Activated CD4-positive, alpha-beta T cell treated with anti-CD3 and anti-CD28 coated beads, Interleukin-2, amount 50 U/mL, for 1 hour (primary cell): ENCODE results near the gene PRICKLE4.

Source experiments
- DNase-seq: peaks from one replicate; pipeline ENCODE4 v3.0.0-alpha.2; 2020

Gene PRICKLE4, protein sequence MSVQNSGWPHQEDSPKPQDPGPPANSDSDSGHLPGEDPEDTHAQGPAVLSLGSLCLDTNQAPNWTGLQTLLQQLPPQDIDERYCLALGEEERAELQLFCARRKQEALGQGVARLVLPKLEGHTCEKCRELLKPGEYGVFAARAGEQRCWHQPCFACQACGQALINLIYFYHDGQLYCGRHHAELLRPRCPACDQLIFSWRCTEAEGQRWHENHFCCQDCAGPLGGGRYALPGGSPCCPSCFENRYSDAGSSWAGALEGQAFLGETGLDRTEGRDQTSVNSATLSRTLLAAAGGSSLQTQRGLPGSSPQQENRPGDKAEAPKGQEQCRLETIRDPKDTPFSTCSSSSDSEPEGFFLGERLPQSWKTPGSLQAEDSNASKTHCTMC

DNA sequence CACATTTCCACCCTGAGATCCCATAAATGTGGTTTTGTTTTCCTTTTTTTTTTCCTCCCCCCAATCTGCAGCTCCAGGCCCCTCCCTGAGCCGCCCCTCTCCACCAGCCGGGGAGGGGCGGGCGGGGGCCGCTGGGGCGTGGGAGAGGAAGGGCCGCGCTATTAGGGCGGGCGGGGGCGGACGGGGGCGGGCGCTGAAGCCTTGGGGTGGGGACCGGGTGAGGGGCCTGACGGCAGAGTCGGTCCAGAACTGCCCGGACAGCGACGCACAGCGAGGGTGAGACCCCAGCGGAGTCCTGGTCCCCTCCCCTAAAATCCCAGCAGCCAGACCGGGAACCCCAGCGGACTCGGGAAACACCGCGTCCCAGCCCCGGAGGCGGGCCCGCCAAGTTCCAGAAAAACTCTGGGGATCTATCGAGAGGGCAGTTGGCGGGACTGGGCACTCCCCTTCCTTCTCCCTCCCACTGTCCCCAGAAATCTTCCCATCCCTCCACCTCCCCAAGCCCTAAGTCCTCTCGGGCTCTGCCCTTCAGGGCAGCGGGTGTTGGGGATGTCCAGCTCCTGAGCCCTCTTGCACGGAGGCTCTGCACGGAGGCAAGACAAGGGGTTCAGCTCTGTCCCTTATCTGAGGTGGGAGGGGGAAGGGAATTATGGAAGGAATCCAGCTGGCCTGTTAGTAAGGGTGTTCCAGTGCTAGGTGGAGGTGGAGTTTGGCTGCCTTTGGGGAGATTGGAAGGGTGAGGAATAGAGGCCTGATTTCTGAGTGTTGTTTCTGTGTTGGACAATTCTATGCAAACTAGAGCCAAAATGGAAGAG, at the start of gene PRICKLE4:
PRICKLE4 (plus strand) TSS at position 232 of the 815 bp plus-strand sequence. CDS start 2,692 bp downstream, outside the sequence.
- DNase-seq: no peak

DNA sequence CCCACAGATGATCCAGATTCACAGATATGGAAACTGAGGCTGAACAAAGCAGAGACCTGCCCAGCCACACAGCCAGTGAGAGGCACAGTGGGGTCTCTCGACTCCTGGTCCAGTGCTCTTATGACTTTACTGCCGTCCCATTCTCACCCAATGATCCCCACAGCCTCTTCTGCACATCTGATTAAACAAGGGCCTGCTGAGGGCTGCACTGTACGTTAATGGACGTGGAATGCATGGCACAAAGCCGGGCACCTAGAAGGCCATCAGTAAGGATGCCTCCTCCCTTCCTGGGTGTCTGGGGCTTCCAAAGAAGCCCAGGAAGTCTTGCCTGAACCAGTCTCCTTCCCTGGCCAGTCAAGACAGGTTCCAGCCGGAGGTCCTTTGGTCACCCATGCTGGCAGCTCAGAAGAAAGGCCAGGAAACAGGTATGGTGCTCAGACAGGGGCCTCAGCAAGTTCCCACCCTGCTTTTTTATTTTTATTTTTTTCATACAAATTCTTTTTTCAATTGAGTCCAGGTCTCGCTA, 49.0 kb upstream of the PRICKLE4 start:
- no peak for DNase-seq

DNA sequence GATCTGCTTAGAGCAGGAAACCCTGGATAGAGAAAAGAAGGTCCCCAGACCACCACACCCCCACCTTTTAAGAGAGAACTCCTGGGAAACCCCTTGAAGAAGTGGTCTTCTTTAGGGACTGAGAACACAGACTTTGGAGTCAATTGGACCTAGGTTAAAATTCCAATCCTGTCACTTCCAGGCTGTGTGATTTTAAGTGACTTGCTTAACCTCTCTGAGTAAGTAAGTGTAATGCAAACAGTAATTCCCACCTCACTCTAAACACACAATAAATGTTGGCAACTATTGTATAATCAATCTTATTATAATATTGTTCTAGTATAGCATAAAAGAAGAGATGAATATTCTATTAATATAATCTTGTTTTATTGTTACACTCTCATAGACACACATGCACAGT, 48.4 kb upstream of the PRICKLE4 start:
- no peak for DNase-seq

DNA sequence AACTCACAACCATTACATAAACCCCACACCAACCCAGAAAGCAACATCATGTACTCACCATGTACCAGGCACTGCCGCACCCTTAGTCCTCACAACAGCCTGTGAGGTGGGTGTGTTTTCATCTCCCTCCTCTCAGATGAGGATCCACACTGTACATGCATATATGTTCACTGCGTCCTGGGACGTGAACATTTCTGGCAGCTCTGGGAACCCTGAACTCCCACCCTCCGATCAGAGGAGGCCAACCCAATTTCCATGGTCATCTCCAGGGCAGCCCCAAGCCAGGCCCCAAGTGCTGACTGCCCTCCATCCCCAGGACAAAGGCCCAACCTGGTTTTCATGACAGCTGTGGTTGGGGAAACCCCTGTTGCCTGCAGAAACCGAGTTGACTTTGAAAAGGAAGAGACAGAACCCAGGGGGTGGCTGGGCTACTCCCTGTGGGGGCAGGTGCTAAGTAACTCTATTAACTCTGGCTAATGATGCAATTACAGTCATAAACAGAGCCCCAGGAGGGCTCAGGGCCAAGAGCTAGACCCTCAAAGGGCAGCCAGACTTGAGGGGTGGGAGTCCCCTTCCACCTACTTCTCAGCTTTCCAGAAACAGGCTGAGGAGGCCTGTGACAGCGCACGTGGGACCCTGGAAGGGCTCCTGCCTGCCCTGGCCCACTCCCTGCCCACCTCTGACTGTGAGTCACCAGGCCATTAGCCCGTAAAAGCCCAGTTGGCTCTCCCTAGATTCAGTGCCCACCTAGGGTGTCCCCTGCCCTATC, 47.8 kb upstream of the PRICKLE4 start:
- peak; percentile 57 for DNase-seq

DNA sequence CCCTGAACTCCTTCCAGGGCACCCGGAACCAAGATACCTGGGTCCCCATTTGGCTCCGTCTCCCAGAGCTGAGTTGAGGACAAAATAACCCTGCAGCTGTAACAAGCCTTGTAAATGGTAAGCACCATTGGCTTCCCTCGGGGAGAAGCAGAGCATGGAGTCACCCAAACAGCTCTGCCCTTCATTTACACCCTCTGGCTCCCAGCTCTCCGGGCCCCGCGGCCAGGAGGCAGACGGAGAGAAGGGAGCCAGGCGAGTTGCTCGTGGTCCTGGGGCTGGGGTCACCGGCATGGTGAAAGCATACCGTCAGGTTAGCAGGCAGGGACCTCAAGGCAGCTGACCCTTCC, 47.2 kb upstream of the PRICKLE4 start:
- no peak for DNase-seq

DNA sequence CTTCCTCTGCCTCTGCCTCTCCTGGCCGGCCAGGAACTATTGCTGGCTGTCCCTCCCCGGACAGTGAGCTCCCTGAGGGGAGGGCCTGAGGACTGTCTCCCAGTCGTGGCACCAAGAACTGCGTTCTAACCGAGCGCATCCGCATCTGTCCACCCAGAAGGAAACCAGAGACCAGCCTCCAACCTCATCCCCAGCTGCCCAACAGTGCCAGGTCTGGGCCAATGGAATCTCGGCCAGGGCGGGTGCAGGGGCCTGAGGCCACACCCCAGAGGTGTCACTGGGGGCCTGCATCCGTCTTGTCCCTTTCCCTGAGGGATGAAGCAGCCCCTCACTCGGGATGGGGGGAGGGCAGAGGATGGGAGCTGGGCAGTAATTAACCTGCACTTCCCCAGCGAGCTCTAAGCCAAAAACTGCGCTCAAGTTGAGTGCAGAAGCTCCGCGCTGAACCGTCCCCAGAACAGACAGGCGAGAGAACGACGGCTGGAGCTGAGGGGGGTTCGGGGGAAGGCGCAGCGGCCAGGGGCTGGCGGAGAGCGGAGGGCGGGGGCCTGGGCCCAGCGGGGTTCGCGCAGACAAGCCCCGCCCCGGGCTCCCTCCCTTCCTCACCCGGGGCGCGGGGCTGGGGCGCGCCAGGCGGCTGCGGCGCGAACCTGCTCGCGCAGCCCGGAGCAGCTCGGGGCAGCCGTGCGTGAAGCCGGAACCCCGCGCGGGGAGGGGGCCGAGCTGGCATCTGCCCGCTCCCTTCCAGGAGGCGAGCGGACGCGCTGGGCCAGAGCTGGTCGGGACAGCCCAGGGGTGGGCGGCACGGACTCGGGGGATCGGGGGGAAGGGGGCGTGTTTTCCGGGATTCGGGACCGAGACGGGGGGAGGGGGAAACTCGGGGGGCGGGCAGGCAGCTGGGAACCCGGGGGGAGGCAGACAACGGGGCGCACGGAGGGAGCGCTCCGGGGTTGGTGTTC, 46.6 kb upstream of the PRICKLE4 start:
- peak; percentile 67 for DNase-seq

DNA sequence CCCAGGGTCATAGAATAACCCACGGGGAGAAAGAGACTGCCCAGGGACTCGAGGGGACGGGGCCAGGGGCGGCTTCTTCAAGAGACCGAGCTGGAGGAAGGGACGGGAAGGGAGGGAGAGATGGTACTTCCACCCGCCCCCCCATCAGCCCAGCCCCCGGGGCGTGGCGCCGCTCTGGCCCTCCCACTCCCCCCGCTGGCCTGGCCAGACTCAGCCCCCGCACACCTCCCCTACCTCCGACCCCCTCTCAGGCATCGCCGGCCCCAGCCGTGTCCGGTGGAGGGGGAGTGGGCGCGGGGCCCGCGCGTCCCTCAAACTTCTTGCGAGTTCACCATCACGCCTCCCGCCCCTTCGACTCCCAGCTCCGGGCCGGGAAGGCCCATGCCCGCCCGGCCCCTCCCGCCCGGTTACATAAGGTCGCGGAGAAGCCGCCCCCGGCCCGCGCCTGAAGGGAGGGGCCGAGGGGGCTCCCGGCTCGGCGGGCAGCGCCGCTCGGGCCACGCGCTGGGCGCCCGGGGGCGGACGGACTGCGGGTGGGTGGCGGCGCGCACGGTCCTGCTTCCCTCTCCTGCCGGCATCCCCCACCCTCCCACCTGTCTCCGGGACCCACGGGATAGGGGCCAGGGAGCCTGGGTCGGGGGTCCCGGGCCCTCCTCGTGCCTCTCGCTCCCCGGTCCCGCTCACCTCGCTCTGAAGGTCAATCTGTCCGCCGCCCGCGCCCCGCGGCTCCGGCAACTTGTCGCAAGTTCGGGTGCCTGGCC, 45.7 kb upstream of the PRICKLE4 start:
- DNase-seq: peak; percentile 64

DNA sequence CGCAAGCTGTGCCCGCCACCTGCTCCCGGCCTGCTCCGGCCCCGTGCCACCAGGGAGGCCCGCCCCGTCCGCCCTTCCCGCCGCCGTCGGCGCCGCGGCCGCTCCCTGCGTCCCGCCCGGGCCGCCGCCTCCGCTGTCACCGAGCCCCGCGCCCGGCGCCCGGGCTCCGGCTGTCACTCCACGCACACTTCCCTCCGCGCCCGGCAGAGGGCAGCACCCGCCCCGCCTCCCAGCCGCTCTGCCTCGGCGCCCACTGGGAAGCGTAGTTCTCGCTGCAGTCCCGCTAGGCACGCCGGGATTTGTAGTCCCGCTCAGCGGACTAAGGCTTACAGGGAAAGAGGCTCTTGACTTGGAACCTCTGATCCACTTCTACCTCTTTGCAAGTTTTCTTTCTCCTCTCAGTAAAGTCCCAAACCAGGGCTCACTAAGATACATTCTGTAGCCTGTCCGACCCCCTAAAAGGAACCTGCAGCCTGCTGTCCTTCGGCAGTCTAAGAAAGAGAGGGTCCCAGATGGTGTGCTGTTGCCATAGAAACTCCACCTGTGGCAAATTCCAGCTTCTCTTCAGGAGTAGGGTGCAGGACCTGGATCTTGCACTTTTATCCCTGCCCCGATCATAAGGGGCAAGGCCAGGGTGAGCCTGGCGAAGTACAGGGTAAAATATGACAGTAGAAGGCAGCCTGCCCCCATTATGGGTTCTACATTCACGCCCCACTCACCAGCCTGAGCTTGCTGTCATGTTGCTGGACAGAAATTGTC, 45.0 kb upstream of the PRICKLE4 start, which contains the start of gene TFEB:
TFEB (minus strand) TSS at position 182 of the 759 bp plus-strand sequence. CDS start 44,395 bp downstream, outside the sequence.
- DNase-seq: peak; percentile 93

DNA sequence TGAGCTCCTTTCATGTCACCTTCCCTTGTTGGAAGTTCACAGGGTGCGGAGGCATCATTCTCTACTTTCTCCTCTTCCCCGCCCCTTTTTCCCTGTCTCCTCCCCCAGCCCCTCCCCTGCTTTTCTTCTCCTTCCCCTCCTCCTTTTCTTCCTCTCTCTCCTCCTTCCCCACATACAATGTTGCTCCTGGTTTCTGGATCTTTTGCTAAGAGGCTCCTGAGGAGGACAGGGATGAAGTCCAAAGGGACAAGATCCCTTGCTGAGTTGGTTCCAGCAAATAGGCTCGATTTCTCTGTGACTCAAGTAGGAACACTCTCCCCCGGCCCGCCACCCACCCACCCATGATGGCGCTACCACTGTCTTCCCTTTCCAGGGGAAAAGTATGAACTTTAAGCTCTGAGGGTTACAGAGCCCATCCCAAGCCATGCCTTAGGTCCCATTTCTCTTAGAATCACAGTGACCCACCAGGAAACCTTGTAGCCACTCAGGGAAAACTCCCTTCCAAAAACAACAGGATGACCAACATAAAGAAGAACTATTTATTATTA, 44.3 kb upstream of the PRICKLE4 start:
- DNase-seq: no peak

DNA sequence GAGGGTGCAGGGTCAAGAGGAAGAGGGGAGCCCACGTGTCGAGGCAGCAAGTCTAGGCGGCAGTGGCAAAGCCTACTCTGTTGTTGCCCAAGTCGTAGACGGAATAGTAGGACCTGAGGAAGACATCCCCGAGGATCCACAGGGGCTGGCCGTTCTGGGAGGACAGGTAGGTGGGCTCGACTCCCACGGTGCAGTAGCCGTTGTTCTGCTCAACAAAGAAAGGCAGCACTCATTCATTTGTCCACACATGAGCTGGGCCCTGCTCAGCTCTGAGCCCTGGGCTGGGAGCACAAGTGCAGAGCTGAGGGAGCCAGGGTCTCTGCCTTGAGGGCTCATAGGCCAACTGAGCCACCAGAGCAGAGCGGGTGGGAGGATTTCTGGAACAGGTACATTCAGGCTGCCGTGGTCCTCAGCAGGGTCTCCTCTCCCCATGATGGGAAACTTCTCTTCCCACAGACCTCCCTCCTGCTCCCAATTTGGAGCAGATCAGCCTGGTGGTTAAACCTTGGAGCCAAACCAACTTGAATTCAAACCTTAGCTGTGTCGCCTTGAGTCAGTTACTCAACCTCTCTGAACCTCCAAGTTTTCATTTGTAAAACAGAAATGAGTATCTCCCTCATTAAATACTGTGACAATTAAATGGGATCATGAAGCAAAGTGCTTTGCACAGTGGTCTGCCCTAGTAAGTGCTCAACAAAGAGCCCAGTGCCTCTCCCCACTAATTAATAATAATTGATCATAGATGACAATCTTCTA, 43.6 kb upstream of the PRICKLE4 start:
- no peak for DNase-seq

DNA sequence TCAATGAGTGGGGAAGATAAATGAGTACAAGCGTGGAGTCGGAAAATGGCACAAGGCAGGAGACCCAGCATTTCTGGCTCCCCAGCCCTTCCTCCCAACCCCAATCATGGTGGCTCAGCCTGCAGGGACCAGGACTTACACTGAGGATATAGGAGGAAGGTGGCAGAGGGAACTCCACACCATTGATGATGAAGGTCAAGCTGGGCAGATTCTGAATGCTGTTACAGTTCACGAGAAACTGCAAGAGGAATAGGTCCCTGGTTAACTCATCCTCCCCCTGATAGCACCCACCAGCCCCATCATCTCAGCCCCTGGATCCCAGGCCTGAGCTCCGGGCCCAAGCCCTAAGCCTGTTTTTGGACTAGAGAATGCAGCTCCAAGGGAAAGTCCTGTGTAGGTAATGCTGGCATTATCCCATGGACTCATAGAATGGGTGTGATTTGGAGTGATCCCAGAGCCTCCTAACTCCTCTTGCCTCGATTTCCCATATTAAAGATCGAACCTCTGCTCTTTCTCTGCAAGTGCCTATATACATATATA, 42.9 kb upstream of the PRICKLE4 start:
- DNase-seq: no peak

DNA sequence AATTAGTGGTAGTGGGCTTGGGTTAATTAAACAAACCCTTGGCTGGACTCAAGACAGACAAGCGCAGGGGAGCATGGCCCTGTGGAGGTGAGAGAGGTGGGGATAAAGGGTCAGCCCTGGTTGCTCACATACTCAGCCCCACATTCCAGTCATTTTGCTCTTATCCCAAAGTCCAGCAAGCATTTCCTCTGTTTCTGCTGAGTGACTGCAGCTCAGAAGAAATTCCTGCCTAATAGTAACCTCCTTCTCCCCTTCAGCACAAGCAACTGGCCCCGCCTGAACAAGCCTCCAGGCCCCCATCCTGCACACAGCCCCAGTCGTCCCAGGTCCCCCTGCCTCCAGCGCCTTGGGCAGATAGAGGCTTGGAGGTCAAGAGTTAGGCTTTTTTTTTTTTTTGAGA, 41.5 kb upstream of the PRICKLE4 start:
- DNase-seq: no peak

DNA sequence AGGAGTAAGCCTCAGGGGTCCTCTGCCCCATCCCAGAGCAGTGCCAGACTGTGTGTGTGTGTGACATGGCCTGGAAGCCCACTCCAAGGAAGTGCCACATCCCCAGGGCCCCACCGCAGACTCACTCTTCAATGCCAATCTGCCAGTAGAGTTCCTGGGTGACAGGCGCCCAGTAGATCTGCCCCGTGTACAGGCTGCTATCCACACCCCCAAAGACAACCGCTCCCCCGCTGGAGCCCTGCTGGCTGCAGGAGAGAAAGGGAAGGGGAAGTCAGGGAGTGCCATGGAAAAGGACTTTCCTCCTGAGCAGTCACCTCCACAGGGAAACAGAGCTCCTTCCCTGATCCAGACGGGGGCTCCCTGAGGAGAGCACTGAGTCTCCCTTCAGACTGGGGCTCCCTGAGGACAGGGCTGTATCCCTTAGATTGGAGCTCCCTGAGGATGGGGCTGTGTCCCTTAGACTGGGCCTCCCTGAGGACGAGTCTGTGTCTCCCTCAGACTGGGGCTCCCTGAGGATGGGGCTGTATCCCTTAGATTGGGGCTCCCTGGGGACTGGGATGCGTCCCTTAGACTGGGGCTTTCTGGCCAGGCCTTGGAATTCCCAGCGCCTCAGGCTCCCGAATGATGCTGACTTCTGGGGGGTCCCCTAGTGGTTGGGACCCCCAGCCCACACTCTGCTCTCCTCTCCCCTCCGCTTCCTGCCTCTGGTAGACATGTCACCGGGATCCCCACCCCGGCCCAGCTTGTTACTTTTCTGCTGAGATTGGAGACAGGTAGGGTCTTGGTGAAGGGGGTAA, 40.0 kb upstream of the PRICKLE4 start:
- DNase-seq: no peak

DNA sequence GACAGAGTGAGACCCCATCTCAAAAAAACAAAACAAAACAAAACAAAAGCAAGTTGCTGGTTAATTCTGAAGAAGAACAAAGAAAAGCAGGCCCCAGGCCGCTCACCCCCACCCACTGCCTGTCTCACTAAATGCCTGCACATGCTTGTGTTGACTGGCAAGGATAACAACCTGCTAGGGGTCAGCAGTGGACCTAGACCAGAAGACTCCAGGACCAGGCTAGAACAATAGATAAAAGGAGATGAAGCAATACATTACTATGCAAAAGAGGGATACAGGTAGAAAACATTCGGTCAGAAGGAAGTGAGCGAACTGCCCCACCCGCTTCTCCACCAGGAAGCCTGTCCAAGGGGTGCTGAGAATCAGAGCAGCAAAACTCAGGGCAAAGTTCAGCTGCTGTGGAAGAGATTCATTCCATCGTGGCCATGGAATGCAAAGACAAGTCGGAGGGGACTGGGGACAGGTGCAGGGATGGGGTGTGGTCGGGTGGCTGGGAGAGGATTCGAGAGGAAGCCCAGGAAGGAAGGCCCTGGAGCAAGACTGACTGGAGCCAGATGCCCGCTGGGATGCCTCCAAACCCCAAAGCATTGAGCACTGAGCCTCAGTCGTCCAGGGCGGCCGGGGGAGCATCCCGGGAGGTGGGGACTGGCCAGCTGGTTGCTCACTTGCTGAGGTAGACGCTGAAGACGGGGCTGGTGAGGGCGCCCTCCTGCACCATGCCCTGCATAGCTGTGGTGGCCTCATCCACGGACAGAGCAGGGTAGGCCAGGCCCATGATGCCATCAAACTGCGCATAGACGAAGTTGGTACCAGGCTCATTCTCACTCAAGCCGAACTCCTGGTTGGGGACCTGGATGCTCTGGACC, 38.7 kb upstream of the PRICKLE4 start:
- no peak for DNase-seq

DNA sequence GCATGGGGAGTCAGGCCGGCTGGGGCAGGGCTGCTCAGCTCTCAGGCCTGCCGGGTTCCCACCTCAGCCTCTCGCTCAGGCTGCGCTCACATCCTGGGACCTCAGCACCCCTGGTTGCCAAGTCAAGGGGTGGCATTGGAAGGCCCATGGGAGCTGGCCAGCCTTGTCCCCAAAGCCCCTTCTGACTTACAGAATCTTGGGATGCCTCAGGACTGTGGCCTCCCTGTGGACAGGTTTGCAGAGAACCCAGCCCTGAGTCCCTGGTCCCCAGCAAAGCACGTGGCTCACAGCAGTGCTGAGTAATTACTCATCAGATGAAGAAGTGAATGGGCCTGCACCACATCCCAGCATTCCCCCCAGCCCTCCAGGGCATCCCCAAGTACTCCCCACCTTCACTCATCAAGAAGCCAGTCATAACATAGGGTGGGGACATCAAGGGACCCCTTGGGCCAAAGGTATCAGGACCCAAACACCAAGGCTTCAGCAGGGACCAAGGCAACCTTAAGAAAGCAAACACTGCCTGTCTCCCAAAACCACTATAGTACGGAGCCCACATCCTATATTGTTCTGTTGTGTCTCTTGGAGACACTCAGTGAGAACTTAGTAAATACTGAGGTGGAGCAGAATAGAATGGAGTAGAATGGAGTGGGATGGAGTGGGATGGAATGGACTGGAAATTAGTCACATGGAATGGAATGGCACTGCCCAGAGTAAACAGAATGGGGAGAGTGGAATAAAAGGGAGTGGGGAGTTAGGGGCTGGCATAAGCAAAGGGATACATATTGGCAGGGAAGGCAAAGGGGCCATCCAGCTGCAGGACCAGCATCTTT, 37.0 kb upstream of the PRICKLE4 start:
- DNase-seq: no peak

DNA sequence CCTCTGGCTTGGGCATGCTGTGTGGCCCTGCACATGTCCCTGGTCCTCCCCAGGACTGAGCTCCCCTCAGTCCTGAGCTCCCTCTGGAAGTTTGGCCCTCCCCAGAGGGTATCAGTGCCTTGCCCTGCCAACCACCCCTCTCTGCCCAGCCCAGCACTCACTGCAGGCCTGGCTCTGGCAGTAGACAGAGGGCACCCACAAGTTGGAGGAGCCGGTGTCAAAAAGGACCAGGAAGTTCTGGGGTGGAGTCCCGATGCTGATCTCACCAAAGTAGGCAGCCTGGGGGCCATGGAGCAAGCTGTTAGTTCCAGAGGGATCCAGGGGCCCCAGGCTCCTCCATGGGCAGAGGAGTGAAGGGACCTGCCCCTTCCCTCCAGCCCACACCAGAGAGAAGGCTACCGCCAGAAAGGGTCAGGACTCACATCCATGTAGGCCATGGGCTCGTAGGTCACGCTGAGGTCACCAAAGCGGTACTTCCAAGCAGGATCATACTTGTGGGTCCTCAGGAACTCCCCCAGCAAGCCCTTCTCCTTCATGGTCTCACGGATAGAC, 36.3 kb upstream of the PRICKLE4 start:
- no peak for DNase-seq
